ENCODE measurements around the gene ATXN10. TPM values are rescaled to one million over a fixed set of nuclear protein-coding genes. Genes with fewer than 3 reads are reported as not detected.

Gene ATXN10
- total RNA-seq, 2 donors from 2014 or later, result 55.8 to 89.1 TPM

GRCh38 chr22:45889539-45890350, 218.1 kb downstream of the ATXN10 start:
- no peak overlapping the region for H3K4me3 Mint-ChIP-seq
- no peak for ATAC-seq (replicated peaks)
- no peaks in the 10 kb centered on the region for H3K36me3 Mint-ChIP-seq (ENCODE audit: low read depth)
- no peaks in the 10 kb centered on the region for H3K9me3 Mint-ChIP-seq
- H3K27me3 Mint-ChIP-seq, result peaks cover 7% of the 10 kb centered on the region
- no peaks in the 10 kb centered on the region for H3K4me1 Mint-ChIP-seq
- H3K27ac Mint-ChIP-seq, result no peak overlapping the region

GRCh38 chr22:45890351-45890635, 218.7 kb downstream of the ATXN10 start:
- H3K27ac Mint-ChIP-seq, result no peak overlapping the region
- no peaks in the 10 kb centered on the region for H3K9me3 Mint-ChIP-seq
- H3K4me1 Mint-ChIP-seq, result no peaks in the 10 kb centered on the region
- H3K27me3 Mint-ChIP-seq, result peaks cover 7% of the 10 kb centered on the region
- no peak overlapping the region for H3K4me3 Mint-ChIP-seq
- H3K36me3 Mint-ChIP-seq (ENCODE audit: low read depth), result no peaks in the 10 kb centered on the region
- ATAC-seq (replicated peaks), result no peak

- no peak for ATAC-seq (replicated peaks)
- Mint-ChIP-seq H3K36me3 (ENCODE audit: low read depth) (no peaks in the 10 kb centered on the region), H3K27ac (no peak overlapping the region), H3K4me3 (no peak overlapping the region), H3K9me3 (no peaks in the 10 kb centered on the region), H3K4me1 (no peaks in the 10 kb centered on the region), H3K27me3 (peaks cover 7% of the 10 kb centered on the region)
These were observed 219.4 kb downstream of the ATXN10 start for GRCh38 chr22:45891021-45891421.

GRCh38 chr22:45891471-45891995, 219.9 kb downstream of the ATXN10 start:
- no peak for ATAC-seq (replicated peaks)
- Mint-ChIP-seq H3K27me3 (peaks cover 6% of the 10 kb centered on the region), H3K27ac (no peak overlapping the region), H3K9me3 (no peaks in the 10 kb centered on the region), H3K4me3 (no peak overlapping the region), H3K36me3 (ENCODE audit: low read depth) (no peaks in the 10 kb centered on the region), H3K4me1 (no peaks in the 10 kb centered on the region)

GRCh38 chr22:45891996-45892621, 220.5 kb downstream of the ATXN10 start:
- H3K36me3 Mint-ChIP-seq (ENCODE audit: low read depth), result no peaks in the 10 kb centered on the region
- H3K27ac Mint-ChIP-seq, result no peak overlapping the region
- no peak for ATAC-seq (replicated peaks)
- H3K4me3 Mint-ChIP-seq, result no peak overlapping the region
- H3K9me3 Mint-ChIP-seq, result no peaks in the 10 kb centered on the region
- no peaks in the 10 kb centered on the region for H3K4me1 Mint-ChIP-seq
- peaks cover 3% of the 10 kb centered on the region for H3K27me3 Mint-ChIP-seq

GRCh38 chr22:45892681-45893461, 221.2 kb downstream of the ATXN10 start:
- H3K4me3 Mint-ChIP-seq, result no peak overlapping the region
- peaks cover 3% of the 10 kb centered on the region for H3K27me3 Mint-ChIP-seq
- ATAC-seq (replicated peaks), result no peak
- no peaks in the 10 kb centered on the region for H3K36me3 Mint-ChIP-seq (ENCODE audit: low read depth)
- H3K27ac Mint-ChIP-seq, result no peak overlapping the region
- H3K9me3 Mint-ChIP-seq, result no peaks in the 10 kb centered on the region
- no peaks in the 10 kb centered on the region for H3K4me1 Mint-ChIP-seq

- no peak overlapping the region for H3K27ac Mint-ChIP-seq
- peaks cover 3% of the 10 kb centered on the region for H3K27me3 Mint-ChIP-seq
- H3K4me1 Mint-ChIP-seq, result no peaks in the 10 kb centered on the region
- no peak overlapping the region for H3K4me3 Mint-ChIP-seq
- no peaks in the 10 kb centered on the region for H3K36me3 Mint-ChIP-seq (ENCODE audit: low read depth)
- no peaks in the 10 kb centered on the region for H3K9me3 Mint-ChIP-seq
- no peak for ATAC-seq (replicated peaks)
These were observed 221.9 kb downstream of the ATXN10 start for GRCh38 chr22:45893516-45893915.

Other genes with a start within 250 kb of the ATXN10 start
- under 1 TPM; 0.32 to 0.65 TPM for gene FBLN1, start 169.0 kb upstream of the ATXN10 start, total RNA-seq

Data from activated T-helper 17 cell treated with anti-CD3 and anti-CD28 coated beads, Interleukin-2, amount 50 U/mL, for 72 hours (primary cell).